GM18505 (cell line): ENCODE results near the gene CPSF2.
"Not testable (repeated sequence)": the region's sequence is repeated elsewhere in the genome, so short reads cannot be mapped to it uniquely, and the experiment has no call there.

Experiments
- ATAC-seq: cut with Tn5 transposase; IDR thresholded peaks from one replicate; pipeline ENCODE4 v1.9.1; 2021; ENCODE audit not compliant: unreplicated experiment
- POLR2A ChIP-seq: IDR thresholded peaks from 4 replicates; pipeline ENCODE4 v1.6.1; 2011; ENCODE audit warnings: borderline replicate concordance; ENCODE audit not compliant: insufficient read depth, insufficient read length; ENCODE audit errors: extremely low read depth

Gene CPSF2

DNA sequence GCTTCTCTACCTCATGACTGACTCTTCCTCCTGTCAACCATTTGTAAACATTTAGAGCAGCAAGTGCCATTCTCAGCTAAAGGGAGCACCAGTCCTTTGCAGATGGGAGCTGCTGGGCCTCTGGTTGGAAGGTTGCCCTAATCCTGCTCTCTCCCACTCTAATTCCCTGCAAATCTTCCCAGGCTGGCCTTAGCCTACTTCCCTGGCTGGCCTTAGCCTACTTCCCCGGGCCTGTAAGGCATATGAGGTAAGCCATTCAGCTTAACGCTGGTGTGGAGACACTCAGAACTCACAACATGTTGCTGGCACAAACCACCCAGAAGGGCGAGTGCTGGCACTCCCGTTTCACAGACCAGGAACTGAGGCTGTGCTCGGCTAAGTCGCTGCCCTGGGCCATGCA is 69.0 kb downstream of the CPSF2 start:
- TF ChIP-seq POLR2A = no peak
- ATAC-seq = no peak

DNA sequence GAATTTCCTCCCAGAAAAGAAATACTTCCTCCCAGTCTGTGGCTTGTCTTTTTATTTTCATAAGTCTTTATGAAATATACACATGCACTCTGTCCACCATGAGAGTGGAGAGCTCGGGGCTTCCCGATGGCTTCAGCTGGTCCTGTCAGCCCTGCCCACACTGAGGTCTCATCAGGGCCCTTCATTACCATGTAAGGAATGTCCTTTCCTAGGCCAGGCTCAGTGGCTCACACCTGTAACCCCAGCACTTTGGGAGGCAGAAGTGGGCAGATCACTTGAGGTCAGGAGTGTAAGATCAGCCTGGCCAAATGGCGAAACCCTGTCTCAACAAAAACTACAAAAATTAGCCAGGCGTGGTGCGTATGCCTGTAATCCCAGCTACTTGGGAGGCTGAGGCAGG is 77.0 kb downstream of the CPSF2 start:
- no peak for ATAC-seq

DNA sequence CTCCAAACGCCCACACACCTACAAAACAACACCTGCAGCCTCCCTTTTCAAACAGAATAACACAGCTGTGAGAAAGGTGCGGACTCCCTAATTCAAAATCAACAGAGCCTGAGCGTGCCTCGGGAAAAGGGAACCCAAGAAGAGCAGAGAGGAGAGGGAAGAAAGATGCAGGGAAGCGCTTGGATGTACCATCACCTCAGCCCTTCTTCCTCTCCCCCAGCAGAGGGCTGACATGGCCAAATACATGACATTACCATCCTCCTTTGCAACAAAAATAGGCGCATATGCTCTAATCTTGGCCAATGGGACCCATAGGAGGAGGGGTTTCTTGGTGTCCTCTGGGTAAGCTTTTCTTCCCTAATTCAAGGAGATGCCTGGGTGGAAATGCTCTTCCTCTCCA is 78.0 kb downstream of the CPSF2 start:
- no peak for ATAC-seq

More for the DNA sequence above, 77.0 kb downstream of the CPSF2 start:
- no peak for TF ChIP-seq POLR2A

DNA sequence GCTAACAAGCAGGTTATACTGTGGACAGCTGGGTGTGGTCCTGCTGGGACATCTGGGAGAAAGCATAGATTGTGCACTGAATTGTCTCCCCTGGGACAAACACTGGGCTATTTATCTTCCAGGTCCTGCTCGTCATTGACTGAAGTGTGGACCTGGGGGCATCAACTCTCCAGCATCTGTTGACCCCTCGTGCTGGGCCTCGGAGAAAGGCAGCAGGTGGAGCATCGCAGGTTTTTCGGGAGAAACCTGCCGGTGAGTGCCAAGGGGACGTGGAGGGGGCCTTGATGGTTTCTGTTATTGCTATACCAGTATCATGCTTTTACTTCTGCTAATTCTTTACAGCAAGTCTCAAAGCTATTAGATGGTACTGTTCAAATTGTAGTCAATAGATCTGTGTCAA is 81.3 kb downstream of the CPSF2 start:
- ATAC-seq = no peak
- TF ChIP-seq POLR2A = no peak

More for the DNA sequence above, 78.0 kb downstream of the CPSF2 start:
- no peak for TF ChIP-seq POLR2A

DNA sequence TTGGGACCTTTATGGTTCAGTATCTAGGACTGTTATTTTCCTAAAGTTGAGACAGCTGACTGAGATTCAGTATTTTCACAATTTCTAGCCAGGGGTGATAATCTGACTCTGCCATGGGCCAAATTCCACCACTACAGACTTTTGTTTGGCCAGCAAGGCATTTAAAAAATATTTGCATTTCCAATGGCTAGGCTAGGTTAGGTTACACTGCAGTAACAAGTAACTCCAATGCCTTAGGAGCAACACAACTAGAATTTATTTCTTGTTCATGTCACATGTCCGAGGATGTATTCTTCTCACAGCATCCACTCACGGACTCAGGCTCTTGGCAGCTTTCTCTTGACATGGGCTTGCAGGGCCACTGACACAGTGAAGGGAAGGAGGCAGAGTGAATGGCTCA is 83.0 kb downstream of the CPSF2 start:
- ATAC-seq = no peak
- no peak for TF ChIP-seq POLR2A

DNA sequence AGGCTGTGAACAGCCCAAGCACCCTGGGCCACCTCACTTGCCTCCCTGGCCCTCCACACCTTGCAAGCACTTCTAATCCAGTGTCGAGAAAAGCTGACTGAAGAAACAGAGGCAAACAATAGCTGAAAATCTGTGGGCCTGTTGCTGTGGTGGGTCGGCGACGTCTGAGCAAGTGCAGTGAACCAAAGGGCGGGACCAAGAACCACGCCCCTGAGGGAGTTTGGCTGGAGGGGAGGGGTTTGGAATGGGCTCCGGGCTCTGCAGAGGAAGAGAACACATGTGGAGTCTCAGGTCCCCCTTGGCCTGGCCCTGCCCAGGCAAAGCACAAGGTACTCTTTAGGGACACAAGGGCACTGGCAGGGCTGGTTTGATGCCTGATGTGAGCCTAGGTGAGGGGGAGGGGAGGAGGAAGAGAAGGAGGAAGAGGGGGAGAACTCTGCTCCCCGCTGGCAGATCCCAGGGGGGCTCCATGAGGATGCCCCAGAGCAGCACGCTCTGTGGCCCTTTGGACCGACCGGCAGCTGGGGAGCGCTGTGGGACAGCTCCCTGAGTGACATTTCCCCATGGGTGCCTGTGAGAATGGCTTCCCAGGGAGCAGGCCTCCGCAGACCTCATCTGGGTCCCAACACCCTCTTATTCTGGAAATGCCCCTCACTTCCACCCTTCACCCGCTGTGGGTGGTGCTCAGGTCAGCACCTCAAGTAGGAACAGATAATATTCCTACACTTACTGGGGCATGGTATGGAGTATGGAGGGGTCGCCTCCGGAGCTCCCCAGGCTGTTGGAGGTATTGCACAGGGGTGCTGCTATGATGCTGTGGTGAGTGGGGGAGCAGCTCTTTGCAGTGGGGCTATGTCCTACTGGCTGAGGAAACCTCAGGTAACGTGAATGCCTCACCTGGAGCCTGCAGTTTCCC is 85.5 kb downstream of the CPSF2 start:
- TF ChIP-seq POLR2A = no peak
- ATAC-seq = no peak

DNA sequence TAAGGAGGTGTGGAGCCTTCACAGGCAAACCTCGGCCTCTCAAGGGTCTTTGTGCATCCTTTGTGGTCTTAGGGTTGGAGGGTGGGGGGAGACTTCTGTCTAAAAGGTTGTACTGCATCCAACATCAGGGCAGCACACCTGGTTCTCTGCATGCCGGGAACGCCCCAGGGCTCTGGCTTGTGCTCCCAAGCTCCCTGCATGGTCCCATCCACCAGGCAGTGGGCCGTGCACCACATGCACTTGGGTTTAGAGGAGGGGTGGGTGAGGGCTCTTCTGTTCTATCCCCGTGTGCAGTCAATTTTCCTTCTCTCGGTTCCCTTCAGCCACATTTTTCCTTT is 86.1 kb downstream of the CPSF2 start:
- TF ChIP-seq POLR2A = no peak
- ATAC-seq = no peak

DNA sequence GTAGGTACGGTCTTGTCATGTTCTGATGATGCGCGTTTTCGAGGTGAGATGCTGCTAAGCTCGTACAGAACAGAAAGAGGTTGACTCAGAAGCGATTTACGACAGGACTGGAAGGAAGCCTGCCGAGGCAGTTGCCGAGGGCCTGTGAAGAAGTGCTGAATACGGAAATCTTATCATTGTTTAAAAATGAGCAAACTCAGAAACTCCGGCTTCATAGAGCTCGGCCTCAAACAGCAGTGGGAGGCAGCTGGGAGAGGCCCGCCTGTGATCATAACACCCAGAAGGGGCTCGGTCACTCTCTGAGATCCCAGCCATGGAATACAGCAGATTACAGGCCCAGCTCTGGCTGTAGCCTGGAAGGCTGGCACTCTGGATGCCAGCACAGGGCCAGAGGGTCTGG is 87.4 kb downstream of the CPSF2 start:
- no peak for ATAC-seq

DNA sequence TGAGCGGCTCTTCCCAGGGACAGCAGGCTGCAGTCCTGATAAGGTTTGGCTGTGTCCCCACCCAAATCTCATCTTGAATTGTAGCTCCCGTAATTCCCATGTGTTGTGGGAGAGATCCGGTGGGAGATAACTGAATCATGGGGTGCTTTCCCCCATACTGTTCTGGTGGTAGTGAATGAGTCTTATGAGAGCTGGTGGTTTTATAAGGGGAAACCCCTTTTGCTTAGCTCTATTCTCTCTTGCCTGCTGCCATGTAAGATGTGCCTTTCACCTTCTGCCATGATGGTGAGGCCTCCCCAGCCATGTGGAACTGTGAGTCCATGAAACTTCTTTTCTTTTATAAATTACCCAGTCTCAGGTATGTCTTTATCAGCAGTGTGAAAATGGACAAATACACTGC is 91.4 kb downstream of the CPSF2 start:
- not testable (repeated sequence) for ATAC-seq

More for the DNA sequence above, 87.4 kb downstream of the CPSF2 start:
- no peak for TF ChIP-seq POLR2A

DNA sequence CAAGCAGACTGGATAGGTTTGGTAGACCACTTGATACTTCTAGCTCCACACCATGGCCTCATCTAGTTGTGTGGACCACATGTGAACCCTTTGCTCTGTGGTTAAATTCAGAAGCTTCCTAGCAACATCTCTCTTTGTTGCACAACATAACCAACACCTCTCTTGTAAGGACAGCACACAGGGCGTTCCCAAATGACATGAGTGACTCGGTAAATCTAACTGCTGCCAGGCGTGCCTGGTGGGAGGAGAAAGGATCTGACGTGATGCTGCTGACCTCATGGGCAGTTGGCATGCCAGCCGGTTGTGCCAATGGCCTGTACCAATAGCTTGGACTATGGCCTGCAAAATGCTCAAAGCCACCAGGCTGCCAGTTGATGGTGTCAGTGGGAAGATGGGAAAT is 93.8 kb downstream of the CPSF2 start:
- ATAC-seq = no peak

DNA sequence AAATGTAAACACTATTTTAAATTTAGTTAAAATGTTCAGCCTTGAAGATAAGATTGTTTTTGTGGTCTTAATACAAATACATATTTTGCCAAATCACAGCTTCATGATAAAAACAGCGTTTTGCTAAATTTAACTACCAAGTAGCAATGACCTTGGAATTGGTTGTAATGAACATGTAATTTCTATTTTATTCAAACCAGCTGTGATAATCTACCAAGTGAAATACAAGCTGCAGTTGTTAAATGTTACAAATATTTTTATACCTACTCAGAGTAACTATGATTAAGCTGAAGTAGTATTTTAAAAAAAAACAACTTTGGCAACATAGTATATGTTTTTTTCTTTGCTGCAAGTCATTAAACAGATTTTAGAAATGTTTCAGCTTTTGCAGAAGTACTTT is 96.2 kb downstream of the CPSF2 start:
- no peak for ATAC-seq
- no peak for TF ChIP-seq POLR2A

More for the DNA sequence above, 93.8 kb downstream of the CPSF2 start:
- no peak for TF ChIP-seq POLR2A
